ENCODE results near the gene AOPEP.

Gene AOPEP

DNA sequence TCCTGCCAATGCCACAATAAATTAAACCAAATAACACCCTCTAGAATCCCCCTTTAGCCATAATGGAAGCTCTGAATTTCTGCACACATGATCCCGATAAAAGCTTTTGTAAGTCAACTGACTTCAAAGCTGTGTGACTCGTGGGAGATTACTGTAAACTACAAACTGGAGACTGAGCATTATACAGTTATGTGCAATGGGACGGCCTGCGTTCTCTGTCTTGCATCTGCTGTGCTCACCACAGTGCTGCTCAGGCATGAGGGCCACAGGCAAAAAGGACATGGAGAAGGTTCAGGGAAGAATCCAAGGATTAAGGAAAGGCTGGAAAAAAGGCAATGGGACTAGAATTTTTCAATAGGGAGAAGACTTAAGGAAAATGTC lies 406.8 kb downstream of the AOPEP start:
- ChIA-PET POLR2A (no interaction called here), CTCF (interaction anchor here (0.7 to 7.1 kb wide), 2 partner anchors 350 to 465 kb away, joined by 4 to 123 read pairs; no protein-coding TSS in a partner anchor)
- peaks cover 13% of the 10 kb centered on the region; the same call in 1 of the 2 replicates for H3K4me1 ChIP-seq (ENCODE audit: control insufficient read depth, insufficient read depth, low read length)
- no peaks in the 10 kb centered on the region for H3K9me3 ChIP-seq (ENCODE audit: control insufficient read depth, insufficient read depth, low read depth, low read length)
- TF ChIP-seq, protein P1, sequence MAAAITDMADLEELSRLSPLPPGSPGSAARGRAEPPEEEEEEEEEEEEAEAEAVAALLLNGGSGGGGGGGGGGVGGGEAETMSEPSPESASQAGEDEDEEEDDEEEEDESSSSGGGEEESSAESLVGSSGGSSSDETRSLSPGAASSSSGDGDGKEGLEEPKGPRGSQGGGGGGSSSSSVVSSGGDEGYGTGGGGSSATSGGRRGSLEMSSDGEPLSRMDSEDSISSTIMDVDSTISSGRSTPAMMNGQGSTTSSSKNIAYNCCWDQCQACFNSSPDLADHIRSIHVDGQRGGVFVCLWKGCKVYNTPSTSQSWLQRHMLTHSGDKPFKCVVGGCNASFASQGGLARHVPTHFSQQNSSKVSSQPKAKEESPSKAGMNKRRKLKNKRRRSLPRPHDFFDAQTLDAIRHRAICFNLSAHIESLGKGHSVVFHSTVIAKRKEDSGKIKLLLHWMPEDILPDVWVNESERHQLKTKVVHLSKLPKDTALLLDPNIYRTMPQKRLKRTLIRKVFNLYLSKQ (tag by site-specific recombination; IDR thresholded peaks at IDR 0.05; ENCODE audit: borderline replicate concordance): no peak
- TF ChIP-seq, protein P2, sequence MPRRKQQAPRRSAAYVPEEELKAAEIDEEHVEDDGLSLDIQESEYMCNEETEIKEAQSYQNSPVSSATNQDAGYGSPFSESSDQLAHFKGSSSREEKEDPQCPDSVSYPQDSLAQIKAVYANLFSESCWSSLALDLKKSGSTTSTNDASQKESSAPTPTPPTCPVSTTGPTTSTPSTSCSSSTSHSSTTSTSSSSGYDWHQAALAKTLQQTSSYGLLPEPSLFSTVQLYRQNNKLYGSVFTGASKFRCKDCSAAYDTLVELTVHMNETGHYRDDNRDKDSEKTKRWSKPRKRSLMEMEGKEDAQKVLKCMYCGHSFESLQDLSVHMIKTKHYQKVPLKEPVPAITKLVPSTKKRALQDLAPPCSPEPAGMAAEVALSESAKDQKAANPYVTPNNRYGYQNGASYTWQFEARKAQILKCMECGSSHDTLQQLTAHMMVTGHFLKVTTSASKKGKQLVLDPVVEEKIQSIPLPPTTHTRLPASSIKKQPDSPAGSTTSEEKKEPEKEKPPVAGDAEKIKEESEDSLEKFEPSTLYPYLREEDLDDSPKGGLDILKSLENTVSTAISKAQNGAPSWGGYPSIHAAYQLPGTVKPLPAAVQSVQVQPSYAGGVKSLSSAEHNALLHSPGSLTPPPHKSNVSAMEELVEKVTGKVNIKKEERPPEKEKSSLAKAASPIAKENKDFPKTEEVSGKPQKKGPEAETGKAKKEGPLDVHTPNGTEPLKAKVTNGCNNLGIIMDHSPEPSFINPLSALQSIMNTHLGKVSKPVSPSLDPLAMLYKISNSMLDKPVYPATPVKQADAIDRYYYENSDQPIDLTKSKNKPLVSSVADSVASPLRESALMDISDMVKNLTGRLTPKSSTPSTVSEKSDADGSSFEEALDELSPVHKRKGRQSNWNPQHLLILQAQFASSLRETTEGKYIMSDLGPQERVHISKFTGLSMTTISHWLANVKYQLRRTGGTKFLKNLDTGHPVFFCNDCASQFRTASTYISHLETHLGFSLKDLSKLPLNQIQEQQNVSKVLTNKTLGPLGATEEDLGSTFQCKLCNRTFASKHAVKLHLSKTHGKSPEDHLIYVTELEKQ (tag by site-specific recombination; IDR thresholded peaks at IDR 0.05; ENCODE audit: borderline replicate concordance): no peak
- no peak for TF ChIP-seq ZNF623 (tag by site-specific recombination; IDR thresholded peaks at IDR 0.05)
- no peak for TF ChIP-seq ZNF610 (tag by site-specific recombination; IDR thresholded peaks at IDR 0.05; ENCODE audit: borderline replicate concordance)
- no peak for TF ChIP-seq ZNF639 (tag by site-specific recombination; IDR thresholded peaks at IDR 0.05)
- no peak for TF ChIP-seq PRDM1 (tag by site-specific recombination; IDR thresholded peaks at IDR 0.05)
- TF ChIP-seq, protein P3, sequence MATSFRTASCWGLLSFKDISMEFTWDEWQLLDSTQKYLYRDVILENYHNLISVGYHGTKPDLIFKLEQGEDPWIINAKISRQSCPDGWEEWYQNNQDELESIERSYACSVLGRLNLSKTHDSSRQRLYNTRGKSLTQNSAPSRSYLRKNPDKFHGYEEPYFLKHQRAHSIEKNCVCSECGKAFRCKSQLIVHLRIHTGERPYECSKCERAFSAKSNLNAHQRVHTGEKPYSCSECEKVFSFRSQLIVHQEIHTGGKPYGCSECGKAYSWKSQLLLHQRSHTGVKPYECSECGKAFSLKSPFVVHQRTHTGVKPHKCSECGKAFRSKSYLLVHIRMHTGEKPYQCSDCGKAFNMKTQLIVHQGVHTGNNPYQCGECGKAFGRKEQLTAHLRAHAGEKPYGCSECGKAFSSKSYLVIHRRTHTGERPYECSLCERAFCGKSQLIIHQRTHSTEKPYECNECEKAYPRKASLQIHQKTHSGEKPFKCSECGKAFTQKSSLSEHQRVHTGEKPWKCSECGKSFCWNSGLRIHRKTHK (tag by site-specific recombination; IDR thresholded peaks at IDR 0.05): no peak
- no peak for TF ChIP-seq ZBTB10 (tag by site-specific recombination; IDR thresholded peaks at IDR 0.05)
- TF ChIP-seq, protein P4, sequence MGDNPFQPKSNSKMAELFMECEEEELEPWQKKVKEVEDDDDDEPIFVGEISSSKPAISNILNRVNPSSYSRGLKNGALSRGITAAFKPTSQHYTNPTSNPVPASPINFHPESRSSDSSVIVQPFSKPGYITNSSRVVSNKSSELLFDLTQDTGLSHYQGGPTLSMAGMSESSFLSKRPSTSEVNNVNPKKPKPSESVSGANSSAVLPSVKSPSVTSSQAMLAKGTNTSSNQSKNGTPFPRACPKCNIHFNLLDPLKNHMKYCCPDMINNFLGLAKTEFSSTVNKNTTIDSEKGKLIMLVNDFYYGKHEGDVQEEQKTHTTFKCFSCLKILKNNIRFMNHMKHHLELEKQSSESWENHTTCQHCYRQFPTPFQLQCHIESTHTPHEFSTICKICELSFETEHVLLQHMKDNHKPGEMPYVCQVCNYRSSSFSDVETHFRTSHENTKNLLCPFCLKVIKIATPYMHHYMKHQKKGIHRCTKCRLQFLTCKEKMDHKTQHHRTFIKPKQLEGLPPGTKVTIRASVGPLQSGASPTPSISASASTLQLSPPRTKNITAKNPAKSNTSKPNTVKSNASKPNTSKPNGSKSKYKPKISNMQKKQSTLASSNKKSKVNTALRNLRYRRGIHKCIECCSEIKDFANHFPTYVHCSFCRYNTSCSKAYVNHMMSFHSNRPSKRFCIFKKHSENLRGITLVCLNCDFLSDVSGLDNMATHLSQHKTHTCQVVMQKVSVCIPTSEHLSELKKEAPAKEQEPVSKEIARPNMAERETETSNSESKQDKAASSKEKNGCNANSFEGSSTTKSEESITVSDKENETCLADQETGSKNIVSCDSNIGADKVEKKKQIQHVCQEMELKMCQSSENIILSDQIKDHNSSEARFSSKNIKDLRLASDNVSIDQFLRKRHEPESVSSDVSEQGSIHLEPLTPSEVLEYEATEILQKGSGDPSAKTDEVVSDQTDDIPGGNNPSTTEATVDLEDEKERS (tag by site-specific recombination; IDR thresholded peaks at IDR 0.05): no peak
- no peak overlapping the region for H3K4me3 ChIP-seq (ENCODE audit: low read depth, low read length)
- H3K36me3 ChIP-seq (ENCODE audit: control insufficient read depth in 2 of 2, insufficient read depth in 1 of 2, low read length in 2 of 2): no peaks in the 10 kb centered on the region
- H3K27ac ChIP-seq (ENCODE audit: extremely low read depth, low read depth, low read length): no peak overlapping the region

DNA sequence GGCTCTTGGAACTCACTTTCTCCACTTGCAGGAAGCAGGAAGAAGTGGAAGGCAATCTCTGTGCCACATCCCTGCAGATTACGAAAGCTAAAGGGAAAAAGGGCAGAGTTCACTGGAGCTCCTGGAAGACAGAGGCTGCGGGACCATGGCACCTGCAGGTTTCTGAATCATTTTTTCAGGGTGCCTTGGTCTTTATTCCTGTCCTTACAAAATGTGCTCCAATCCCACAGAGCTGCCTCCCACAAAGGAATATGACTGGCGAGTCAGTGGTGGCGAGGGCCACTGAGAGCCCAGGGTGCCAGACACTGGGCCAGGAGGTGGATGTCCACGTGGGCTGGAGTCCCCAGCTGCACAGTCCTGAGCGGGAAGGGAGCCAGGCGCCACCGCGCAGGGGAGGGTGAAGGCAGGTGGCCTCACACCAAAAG lies 408.0 kb downstream of the AOPEP start:
- peaks cover 13% of the 10 kb centered on the region; the same call in 1 of the 2 replicates for H3K4me1 ChIP-seq (ENCODE audit: control insufficient read depth, insufficient read depth, low read length)
- TF ChIP-seq ZFP3 (tag by site-specific recombination; IDR thresholded peaks at IDR 0.05; ENCODE audit: low read depth) (no peak), ZBTB48 (tag by site-specific recombination; IDR thresholded peaks at IDR 0.05) (no peak), ZNF426 (tag by site-specific recombination; IDR thresholded peaks at IDR 0.05) (no peak), ZNF585B (tag by site-specific recombination; IDR thresholded peaks at IDR 0.05) (no peak), ZNF830 (tag by site-specific recombination; IDR thresholded peaks at IDR 0.05; ENCODE audit: low read depth) (no peak)
- TF ChIP-seq, protein P5, sequence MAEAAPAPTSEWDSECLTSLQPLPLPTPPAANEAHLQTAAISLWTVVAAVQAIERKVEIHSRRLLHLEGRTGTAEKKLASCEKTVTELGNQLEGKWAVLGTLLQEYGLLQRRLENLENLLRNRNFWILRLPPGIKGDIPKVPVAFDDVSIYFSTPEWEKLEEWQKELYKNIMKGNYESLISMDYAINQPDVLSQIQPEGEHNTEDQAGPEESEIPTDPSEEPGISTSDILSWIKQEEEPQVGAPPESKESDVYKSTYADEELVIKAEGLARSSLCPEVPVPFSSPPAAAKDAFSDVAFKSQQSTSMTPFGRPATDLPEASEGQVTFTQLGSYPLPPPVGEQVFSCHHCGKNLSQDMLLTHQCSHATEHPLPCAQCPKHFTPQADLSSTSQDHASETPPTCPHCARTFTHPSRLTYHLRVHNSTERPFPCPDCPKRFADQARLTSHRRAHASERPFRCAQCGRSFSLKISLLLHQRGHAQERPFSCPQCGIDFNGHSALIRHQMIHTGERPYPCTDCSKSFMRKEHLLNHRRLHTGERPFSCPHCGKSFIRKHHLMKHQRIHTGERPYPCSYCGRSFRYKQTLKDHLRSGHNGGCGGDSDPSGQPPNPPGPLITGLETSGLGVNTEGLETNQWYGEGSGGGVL (tag by site-specific recombination; IDR thresholded peaks at IDR 0.05): no peak
- CTCF ChIA-PET: interaction anchor here (0.6 to 1.4 kb wide), 9 partner anchors 9 to 582 kb away, joined by 3 to 8 read pairs (median 3); no protein-coding TSS in a partner anchor
- POLR2A ChIA-PET: no interaction called here
- H3K4me3 ChIP-seq (ENCODE audit: low read depth, low read length): no peak overlapping the region
- H3K27ac ChIP-seq (ENCODE audit: extremely low read depth, low read depth, low read length): no peak overlapping the region
- no peaks in the 10 kb centered on the region for H3K9me3 ChIP-seq (ENCODE audit: control insufficient read depth, insufficient read depth, low read depth, low read length)
- no peaks in the 10 kb centered on the region for H3K36me3 ChIP-seq (ENCODE audit: control insufficient read depth in 2 of 2, insufficient read depth in 1 of 2, low read length in 2 of 2)

Data from HEK293 (cell line).